LNCaP clone FGC (cell line): ENCODE measurements around the gene HEG1.
A peak's percentile ranks its signal among the peaks of the same experiment; 100 is the strongest.

ENCODE experiments used
- DNase-seq: peaks from one replicate; pipeline ENCODE4 v3.0.0-alpha.2; 2011; ENCODE audit warnings: low read depth
- H3K4me3 ChIP-seq: 2 replicates; pipeline ENCODE4 v1.5.1; 2011; ENCODE audit warnings: mild to moderate bottlenecking, low read depth, low read length, control low read depth
- TF ChIP-seq, protein P1 (sequence below): IDR thresholded peaks from 2 replicates; pipeline ENCODE4 v1.5.1; 2012; ENCODE audit warnings: mild to moderate bottlenecking; ENCODE audit not compliant: control insufficient read depth, insufficient read depth; ENCODE audit errors: extremely low read depth

Gene HEG1

DNA sequence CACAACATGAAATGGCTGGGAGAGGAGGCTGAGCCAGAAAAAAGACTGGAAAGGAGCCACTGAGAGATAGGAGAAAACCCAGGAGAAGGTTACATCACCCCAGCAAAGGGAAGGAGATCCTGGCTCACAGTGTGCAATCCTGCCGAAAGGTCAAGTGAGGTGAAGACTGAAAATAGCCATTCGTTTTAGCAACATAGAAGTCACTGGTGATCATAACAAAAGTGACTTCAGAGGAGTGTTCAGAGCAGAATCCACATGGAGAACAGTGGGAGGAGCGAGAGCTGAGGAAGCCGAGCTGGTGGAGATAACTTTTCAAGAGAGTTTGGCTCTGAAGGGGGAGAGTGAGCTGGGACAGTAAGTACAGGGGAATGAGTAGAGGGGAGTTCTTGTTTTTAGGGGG lies 5.4 kb upstream of the HEG1 start:
- TF ChIP-seq, protein P1, sequence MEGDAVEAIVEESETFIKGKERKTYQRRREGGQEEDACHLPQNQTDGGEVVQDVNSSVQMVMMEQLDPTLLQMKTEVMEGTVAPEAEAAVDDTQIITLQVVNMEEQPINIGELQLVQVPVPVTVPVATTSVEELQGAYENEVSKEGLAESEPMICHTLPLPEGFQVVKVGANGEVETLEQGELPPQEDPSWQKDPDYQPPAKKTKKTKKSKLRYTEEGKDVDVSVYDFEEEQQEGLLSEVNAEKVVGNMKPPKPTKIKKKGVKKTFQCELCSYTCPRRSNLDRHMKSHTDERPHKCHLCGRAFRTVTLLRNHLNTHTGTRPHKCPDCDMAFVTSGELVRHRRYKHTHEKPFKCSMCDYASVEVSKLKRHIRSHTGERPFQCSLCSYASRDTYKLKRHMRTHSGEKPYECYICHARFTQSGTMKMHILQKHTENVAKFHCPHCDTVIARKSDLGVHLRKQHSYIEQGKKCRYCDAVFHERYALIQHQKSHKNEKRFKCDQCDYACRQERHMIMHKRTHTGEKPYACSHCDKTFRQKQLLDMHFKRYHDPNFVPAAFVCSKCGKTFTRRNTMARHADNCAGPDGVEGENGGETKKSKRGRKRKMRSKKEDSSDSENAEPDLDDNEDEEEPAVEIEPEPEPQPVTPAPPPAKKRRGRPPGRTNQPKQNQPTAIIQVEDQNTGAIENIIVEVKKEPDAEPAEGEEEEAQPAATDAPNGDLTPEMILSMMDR, result no peak
- peak; percentile 42 for DNase-seq
- no peak overlapping the region for H3K4me3 ChIP-seq

- TF ChIP-seq, protein P1, result no peak
- peak; percentile 61 for DNase-seq
- H3K4me3 ChIP-seq, result no peak overlapping the region
These were observed 3.9 kb upstream of the HEG1 start for GRCh38 chr3:125059488-125060245.

DNA sequence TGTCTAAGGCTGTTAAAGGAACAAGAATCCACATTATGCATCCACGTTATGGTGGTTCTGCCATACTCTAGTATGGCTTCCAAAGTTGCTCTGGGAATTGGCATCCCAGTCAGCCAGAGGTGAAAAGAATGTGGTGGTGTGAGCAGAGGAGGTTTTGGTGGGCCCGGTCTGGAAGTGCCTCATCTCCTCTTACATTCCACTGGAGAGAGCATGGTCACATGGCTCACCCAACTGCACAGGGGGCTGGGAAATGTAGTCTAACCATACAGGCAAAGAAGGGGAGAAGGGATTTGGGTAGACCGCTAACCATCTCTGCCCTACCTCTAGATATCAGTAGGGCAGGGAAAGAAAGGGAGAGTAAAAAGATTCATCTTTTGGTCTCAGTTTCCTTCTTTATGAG lies 3.2 kb upstream of the HEG1 start:
- no peak for DNase-seq
- TF ChIP-seq, protein P1, result no peak
- H3K4me3 ChIP-seq, result no peak overlapping the region

DNA sequence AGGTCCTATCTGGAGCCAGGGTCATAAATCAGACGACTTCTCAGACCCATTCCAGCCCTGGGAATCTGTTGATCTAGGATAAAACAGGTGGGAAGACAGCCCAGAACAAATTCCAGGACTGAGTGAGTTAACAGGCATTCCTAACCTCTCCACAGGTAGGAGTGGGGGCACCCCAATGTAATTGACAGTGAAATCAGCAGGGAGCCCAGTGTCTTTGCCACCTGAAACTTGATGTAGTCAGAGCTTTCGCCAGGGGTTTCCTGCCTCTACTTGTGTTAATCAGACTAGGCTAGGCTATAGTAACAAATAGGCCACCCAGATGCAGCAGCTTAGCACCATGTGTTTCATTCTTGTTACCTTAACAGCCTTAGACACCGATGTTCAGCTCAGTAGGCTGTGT lies 2.7 kb upstream of the HEG1 start:
- TF ChIP-seq, protein P1, result no peak
- H3K4me3 ChIP-seq, result no peak overlapping the region
- no peak for DNase-seq

DNA sequence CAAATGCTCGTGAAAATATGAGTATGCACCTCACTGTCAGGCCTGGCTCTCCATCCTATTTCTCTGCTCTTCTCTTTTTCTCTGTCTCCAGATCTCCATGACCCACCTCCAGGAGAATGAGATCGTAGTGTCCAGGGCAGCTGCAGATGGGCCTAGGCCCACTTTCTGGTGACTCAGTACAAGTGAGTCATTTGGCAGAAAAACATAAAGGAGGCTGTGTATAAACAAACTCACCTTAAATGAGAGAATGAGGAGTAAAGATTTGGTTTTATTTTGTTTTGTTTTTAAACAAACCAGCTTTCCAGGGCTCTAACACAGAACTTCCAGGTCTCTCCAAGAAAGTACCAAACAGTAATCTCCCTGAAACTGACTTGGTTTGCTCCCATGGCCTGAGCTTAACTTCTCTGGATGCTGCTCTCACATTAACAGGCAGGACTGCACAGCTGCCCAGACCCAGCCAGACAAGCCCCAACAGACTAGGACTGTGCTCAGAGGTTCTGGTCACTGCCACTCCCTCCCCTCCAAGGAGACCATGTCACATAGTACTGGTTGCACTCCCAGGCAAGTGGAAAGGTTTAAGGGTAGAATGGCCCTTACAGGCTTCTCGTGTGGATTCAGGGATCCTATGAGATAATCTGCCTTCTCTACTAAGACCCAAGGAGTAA lies 1.5 kb upstream of the HEG1 start:
- DNase-seq, result no peak
- TF ChIP-seq, protein P1, result no peak
- no peak overlapping the region for H3K4me3 ChIP-seq

GRCh38 chr3:125055331-125055912 lies 375 bp downstream of the HEG1 start:
- peak overlapping the region; percentile 46 for H3K4me3 ChIP-seq
- TF ChIP-seq, protein P1, result peak; percentile 13; the same call in 1 of the 2 replicates
- no peak for DNase-seq
